ENCODE results near the gene PTH2. TPM values are rescaled to one million over a fixed set of nuclear protein-coding genes. Genes with fewer than 3 reads are reported as not detected.

Gene PTH2
- total RNA-seq, 1 experiment from 2014 or later, result 0.96 TPM

GRCh38 chr19:49433240-49433901 is 10.1 kb upstream of the PTH2 start:
- Histone ChIP-seq H4K5ac (ENCODE audit: insufficient read length, low read depth, low read length) (no peak overlapping the region), H4K91ac (ENCODE audit: insufficient read length, low read depth, low read length) (no peak overlapping the region), H3K56ac (ENCODE audit: insufficient read length, low read depth, low read length) (no peak overlapping the region), H3K18ac (ENCODE audit: insufficient read length, low read depth, low read length) (no peak overlapping the region), H3K4me1 (ENCODE audit: insufficient read depth, low read length) (no peaks in the 10 kb centered on the region), H2BK15ac (ENCODE audit: low read depth, low read length) (no peak overlapping the region), H2BK5ac (ENCODE audit: insufficient read length, low read length) (no peak overlapping the region), H3K27ac (ENCODE audit: insufficient read length, low read depth, low read length) (no peak overlapping the region), H3K14ac (ENCODE audit: insufficient read depth, low read length) (no peak overlapping the region), H2BK120ac (ENCODE audit: low read depth, low read length, poor library complexity, severe bottlenecking) (no peak overlapping the region), H3K27me3 (ENCODE audit: insufficient read depth, low read length) (peaks cover 14% of the 10 kb centered on the region; the same call in 1 of the 2 replicates), H3T11ph (ENCODE audit: low read length) (no peak overlapping the region), H2AK5ac (ENCODE audit: insufficient read length, low read length) (no peak overlapping the region), H3K4me2 (ENCODE audit: insufficient read depth, insufficient read length, low read length) (peak overlapping the region; percentile 70), H2AFZ (ENCODE audit: low read length) (no peak overlapping the region), H4K8ac (replicated peaks; ENCODE audit: insufficient read length, low read depth, low read length) (no peak overlapping the region), H3K79me2 (ENCODE audit: insufficient read depth, low read length) (no peaks in the 10 kb centered on the region), H3K79me1 (ENCODE audit: insufficient read depth, low read depth, low read length, poor library complexity, severe bottlenecking) (no peaks in the 10 kb centered on the region), H3K23ac (ENCODE audit: insufficient read length, low read depth, low read length) (no peak overlapping the region), H3K23me2 (ENCODE audit: insufficient read length, low read depth, low read length, poor library complexity, severe bottlenecking) (peaks cover 10% of the 10 kb centered on the region), H2BK20ac (ENCODE audit: low read depth, low read length, poor library complexity, severe bottlenecking) (no peak overlapping the region), H3K4ac (ENCODE audit: low read depth, low read length) (no peak overlapping the region), H4K20me1 (ENCODE audit: control insufficient read depth, insufficient read depth, insufficient read length) (no peaks in the 10 kb centered on the region), H2BK12ac (ENCODE audit: insufficient read length, low read depth, low read length) (no peak overlapping the region), H3K9ac (ENCODE audit: extremely low read depth, insufficient read length, low read length) (no peak overlapping the region), H3K9me3 (ENCODE audit: control insufficient read depth, low read depth, low read length) (no peaks in the 10 kb centered on the region)
- peaks cover 3 to 15% (median 6%) of the 10 kb centered on the region in 3 experiments for H3K36me3 Mint-ChIP-seq (ENCODE audit: insufficient read depth in 1 of 3, low read depth in 3 of 3)
- H3K27me3 Mint-ChIP-seq (ENCODE audit: low read depth), result peaks cover 82% of the 10 kb centered on the region
- H3K27ac Mint-ChIP-seq, result no peak overlapping the region
- peak overlapping the region; percentile 57 to 63 for H3K4me3 Mint-ChIP-seq
- peaks cover 26 to 75% of the 10 kb centered on the region in 2 experiments for H3K4me1 Mint-ChIP-seq
- no peak for TF ChIP-seq CTCF (conservative IDR thresholded peaks at IDR 0.05)
- no peak for DNase-seq
- H3K9me3 Mint-ChIP-seq, result peaks cover 4 to 8% of the 10 kb centered on the region in 2 experiments; a peak in 3 of 5 replicates
- WGBS (ENCODE audit: extremely low coverage, insufficient read length, low lambda C conversion rate), result no CpG with 5 or more reads among the region's 31 CpGs
